GM23338 (cell line): ENCODE measurements around the gene SMARCC2. TPM values are rescaled to one million over a fixed set of nuclear protein-coding genes. Genes with fewer than 3 reads are reported as not detected.

Experiments used
- ATAC-seq: fragments of 200-7000 bp; cut with Tn5 transposase; 3 replicates; pipeline ENCODE4 v1.9.1; 2020
- DNase-seq: peaks from one replicate; pipeline ENCODE4 v3.0.0-alpha.2; 2015; ENCODE audit warnings: low spot score
- H2AFZ ChIP-seq: fragments of 200-600 bp; sonication (generic); 2 replicates; pipeline ENCODE4 v1.8.0; 2016; ENCODE audit warnings: antibody characterized with exemption, mild to moderate bottlenecking, moderate library complexity
- H3F3A ChIP-seq: fragments of 200-600 bp; sonication (generic); replicated peaks from 2 replicates; pipeline ENCODE4 v1.8.0; 2017; ENCODE audit warnings: antibody characterized with exemption, mixed run types, low read depth
- H3K27ac ChIP-seq: fragments of 200-600 bp; sonication (generic); 2 replicates; pipeline ENCODE4 v1.6.1; 2016; ENCODE audit warnings: low read depth
- H3K27me3 ChIP-seq: fragments of 200-600 bp; sonication (generic); 2 replicates; pipeline ENCODE4 v1.8.0; 2016; ENCODE audit warnings: mild to moderate bottlenecking, mixed run types, moderate library complexity; ENCODE audit not compliant: insufficient read depth
- H3K36me3 ChIP-seq: fragments of 200-600 bp; sonication (generic); 2 replicates; pipeline ENCODE4 v1.8.0; 2016; ENCODE audit warnings: mild to moderate bottlenecking; ENCODE audit not compliant: insufficient read depth
- H3K4me1 ChIP-seq: fragments of 200-600 bp; sonication (generic); 2 replicates; pipeline ENCODE4 v1.8.0; 2016; ENCODE audit warnings: mild to moderate bottlenecking, moderate library complexity; ENCODE audit not compliant: insufficient read depth
- H3K4me2 ChIP-seq: fragments of 200-600 bp; sonication (generic); 2 replicates; pipeline ENCODE4 v1.7.1; 2017; ENCODE audit warnings: mixed run types
- H3K4me3 ChIP-seq: fragments of 200-600 bp; sonication (generic); 2 replicates; pipeline ENCODE4 v1.6.1; 2016; ENCODE audit warnings: mixed run types
- H3K79me2 ChIP-seq: fragments of 200-600 bp; sonication (generic); replicated peaks from 2 replicates; pipeline ENCODE4 v1.8.0; 2017; ENCODE audit warnings: mild to moderate bottlenecking; ENCODE audit not compliant: insufficient read depth
- H3K9me2 ChIP-seq: fragments of 200-600 bp; sonication (generic); 2 replicates; pipeline ENCODE4 v1.8.0; 2017; ENCODE audit not compliant: insufficient read depth
- H4K20me1 ChIP-seq: fragments of 200-600 bp; sonication (generic); replicated peaks from 2 replicates; pipeline ENCODE4 v1.8.0; 2017; ENCODE audit warnings: mild to moderate bottlenecking; ENCODE audit not compliant: insufficient read depth
- H3K27ac Mint-ChIP-seq: 2 replicates; pipeline ENCODE4 v1.8.0; 2020; ENCODE audit warnings: inconsistent platforms, mild to moderate bottlenecking, moderate library complexity, mixed read lengths
- H3K27me3 Mint-ChIP-seq: 3 replicates; pipeline ENCODE4 v1.8.0; 2022; ENCODE audit warnings: low read depth, mild to moderate bottlenecking, moderate library complexity, mixed read lengths, inconsistent platforms; ENCODE audit not compliant: insufficient read depth, poor library complexity
- H3K36me3 Mint-ChIP-seq: 3 replicates; pipeline ENCODE4 v1.8.0; 2021; ENCODE audit warnings: low read depth, mild to moderate bottlenecking, inconsistent platforms, moderate library complexity, mixed read lengths
- H3K4me1 Mint-ChIP-seq: 3 replicates; pipeline ENCODE4 v1.8.0; 2020; ENCODE audit warnings: mild to moderate bottlenecking, inconsistent platforms, mixed read lengths
- H3K4me3 Mint-ChIP-seq: 3 replicates; pipeline ENCODE4 v1.8.0; 2021; ENCODE audit warnings: moderate library complexity, mild to moderate bottlenecking, inconsistent platforms, mixed read lengths
- H3K9me3 Mint-ChIP-seq: 3 replicates; pipeline ENCODE4 v1.8.0; 2020; ENCODE audit warnings: moderate library complexity, mild to moderate bottlenecking, inconsistent platforms, mixed read lengths
- CTCF ChIP-seq, 2 experiments: fragments of 200-600 bp in 1 of 2; sonication (generic) in 1 of 2; conservative IDR thresholded peaks; 2 replicates each; pipeline versions ENCODE4 v1.5.1 to v1.6.1; 2016 to 2017; ENCODE audit warnings: antibody characterized with exemption in 2 of 2, low read depth in 2 of 2, mild to moderate bottlenecking in 2 of 2, moderate library complexity in 1 of 2
- ETS1 ChIP-seq: IDR thresholded peaks from 2 replicates; pipeline ENCODE4 v1.6.1; 2016; ENCODE audit warnings: antibody characterized with exemption
- EZH2phosphoT487 ChIP-seq: fragments of 200-600 bp; sonication (generic); IDR thresholded peaks from one replicate; pipeline ENCODE4 v1.8.1; 2018; ENCODE audit warnings: antibody characterized with exemption; ENCODE audit not compliant: unreplicated experiment
- NANOG ChIP-seq: IDR thresholded peaks from 2 replicates; pipeline ENCODE4 v1.6.1; 2016; ENCODE audit warnings: antibody characterized with exemption, borderline replicate concordance
- POLR2AphosphoS5 ChIP-seq: IDR thresholded peaks from 2 replicates; pipeline ENCODE4 v1.6.1; 2016; ENCODE audit warnings: antibody characterized with exemption, low read depth
- REST ChIP-seq: IDR thresholded peaks from one replicate; pipeline ENCODE4 v1.6.1; 2018; ENCODE audit warnings: antibody characterized with exemption; ENCODE audit not compliant: unreplicated experiment
- STAT1 ChIP-seq: IDR thresholded peaks from one replicate; pipeline ENCODE4 v1.6.1; 2016; ENCODE audit warnings: antibody characterized with exemption; ENCODE audit not compliant: unreplicated experiment
- ZNF462 ChIP-seq: fragments of 250-450 bp; sonication (Bioruptor Pico); IDR thresholded peaks from 2 replicates; pipeline ENCODE4 v1.5.0; 2020; ENCODE audit warnings: mild to moderate bottlenecking, moderate library complexity
- polyA plus RNA-seq: library from polyadenylated mRNA; unstranded; fragments of >200 nt; fragmentation: Nextera tagmentation; extraction: Ambion mirVana; gene quantifications from 2 replicates; pipeline ENCODE4 v1.2.1, GENCODE V29; 2016
- total RNA-seq: library from RNA; depleted of rRNA; stranded (reverse); fragments of >200 nt; shearing (Covaris generic); gene quantifications from 2 replicates; pipeline ENCODE4 v1.2.3, GENCODE V29; 2014

The SMARCC2 gene
- total and polyA plus RNA-seq, 2 experiments from 2014 or later: 40.4 to 68.3 TPM

- peak overlapping the region; percentile 12; the same call in 1 of the 2 replicates for H3K27ac Mint-ChIP-seq
- ATAC-seq (no peak), DNase-seq (no peak)
- Histone ChIP-seq H3F3A (peaks cover 4% of the 10 kb centered on the region; the same call in 1 of the 2 replicates), H3K27me3 (no peaks in the 10 kb centered on the region), H3K4me1 (peaks cover 16% of the 10 kb centered on the region), H4K20me1 (no peaks in the 10 kb centered on the region), H3K4me3 (no peak overlapping the region), H3K79me2 (0 out of 2 replicates have a peak, but pooled peaks cover 4% of the 10 kb centered on the region), H3K27ac (no peak overlapping the region), H3K9me2 (no peaks in the 10 kb centered on the region), H3K4me2 (no peak overlapping the region), H2AFZ (no peak overlapping the region), H3K36me3 (no peaks in the 10 kb centered on the region)
- peaks cover 29% of the 10 kb centered on the region for H3K4me1 Mint-ChIP-seq
- H3K27me3 Mint-ChIP-seq: peaks cover 5% of the 10 kb centered on the region
- H3K9me3 Mint-ChIP-seq: no peaks in the 10 kb centered on the region
- peaks cover 16% of the 10 kb centered on the region for H3K36me3 Mint-ChIP-seq
- TF ChIP-seq NANOG: no peak
- no peak for TF ChIP-seq REST
- no peak for TF ChIP-seq EZH2phosphoT487
- TF ChIP-seq CTCF (conservative IDR thresholded peaks at IDR 0.05; ENCODE audit: low read depth in 2 of 2): no peak
- TF ChIP-seq STAT1: no peak
- TF ChIP-seq ZNF462 (CRISPR knock-in tag): no peak
- no peak for TF ChIP-seq ETS1
- TF ChIP-seq POLR2AphosphoS5: no peak
- H3K4me3 Mint-ChIP-seq: no peak overlapping the region
Measured at GRCh38 chr12:56124133-56124532, 65.2 kb downstream of the SMARCC2 start.
